Lower lobe of right lung (tissue), 2 donors: ENCODE results near the gene SMYD3. TPM values are rescaled to one million over a fixed set of nuclear protein-coding genes. Genes with fewer than 3 reads are reported as not detected.
A peak's percentile ranks its signal among the peaks of the same experiment; 100 is the strongest.

ENCODE experiments used
- ATAC-seq, 2 donors: fragments of 200-7000 bp; cut with Tn5 transposase; one replicate each; pipeline ENCODE4 v1.9.1; 2020 to 2022; ENCODE audit warnings: mild to moderate bottlenecking in 2 of 2, moderate library complexity in 2 of 2
- DNase-seq: peaks from one replicate; pipeline ENCODE4 v3.0.0-alpha.2; 2020
- H3K27ac ChIP-seq: fragments of 200-600 bp; one replicate; pipeline ENCODE4 v1.8.0; 2022
- H3K27me3 ChIP-seq: fragments of 200-600 bp; one replicate; pipeline ENCODE4 v1.8.0; 2022; ENCODE audit warnings: low read depth
- H3K36me3 ChIP-seq: fragments of 200-600 bp; one replicate; pipeline ENCODE4 v1.8.0; 2022; ENCODE audit warnings: mild to moderate bottlenecking
- H3K4me1 ChIP-seq: fragments of 200-600 bp; one replicate; pipeline ENCODE4 v1.8.0; 2022
- H3K4me3 ChIP-seq: fragments of 200-600 bp; one replicate; pipeline ENCODE4 v1.8.0; 2022; ENCODE audit warnings: mild to moderate bottlenecking
- H3K9me3 ChIP-seq: fragments of 200-600 bp; one replicate; pipeline ENCODE4 v1.8.0; 2022
- intact Hi-C: fragments of 100-400 bp; cut with DNase I; formaldehyde crosslinking; loops from one replicate; pipeline ENCODE4 v1.11.0; 2022
- total RNA-seq: library from RNA; stranded (reverse); fragmentation: NEBNext Ultra II Directional; extraction: Animal tissue kit (Norgen Biotek cat#: 25700); gene quantifications from one replicate; pipeline ENCODE4 v1.2.1, GENCODE V29; 2021
- TF ChIP-seq, protein P1 (sequence below): fragments of 200-600 bp; IDR thresholded peaks from one replicate; pipeline ENCODE4 v1.8.0; 2022; ENCODE audit warnings: antibody characterized with exemption, mild to moderate bottlenecking
- donor health status: DM: no; HTN: yes; CAD: no; lungs with severe emphysema.

SMYD3 gene
- total RNA-seq, 1 donor from 2014 or later: 20.5 TPM

DNA sequence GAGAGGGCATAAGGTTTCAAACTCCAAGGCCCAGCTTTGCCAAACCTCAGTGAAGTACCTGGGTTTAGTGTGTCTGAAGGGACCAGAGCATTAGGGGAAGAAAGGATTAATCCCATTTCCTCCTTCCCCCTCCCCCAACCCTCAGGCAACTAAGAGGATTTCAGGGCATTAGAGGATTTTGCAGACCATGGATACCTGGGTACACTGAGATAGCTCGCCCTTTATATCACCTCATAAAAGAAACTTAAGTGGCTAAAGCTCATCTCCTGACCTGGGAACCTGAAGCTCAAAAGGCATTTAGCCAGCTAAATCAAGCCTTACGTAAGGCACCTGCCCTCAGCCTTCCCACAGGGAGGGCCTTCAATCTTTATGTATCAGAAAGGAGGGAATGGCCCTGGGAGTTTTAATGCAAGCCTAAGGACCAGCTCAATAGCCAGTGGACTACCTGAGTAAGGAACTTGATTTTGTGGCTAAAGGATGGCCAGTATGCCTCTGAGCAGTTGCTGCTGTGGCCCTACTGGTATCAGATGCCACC is 26.4 kb upstream of the SMYD3 start:
- peak; percentile 12 to 54 for ATAC-seq
- Histone ChIP-seq H3K4me3 (no peak overlapping the region), H3K4me1 (peaks cover 9% of the 10 kb centered on the region), H3K36me3 (no peaks in the 10 kb centered on the region), H3K27me3 (no peaks in the 10 kb centered on the region), H3K9me3 (peaks cover 12% of the 10 kb centered on the region), H3K27ac (peak overlapping the region; percentile 41)
- intact Hi-C loops: no loop called here
- TF ChIP-seq, protein P1, sequence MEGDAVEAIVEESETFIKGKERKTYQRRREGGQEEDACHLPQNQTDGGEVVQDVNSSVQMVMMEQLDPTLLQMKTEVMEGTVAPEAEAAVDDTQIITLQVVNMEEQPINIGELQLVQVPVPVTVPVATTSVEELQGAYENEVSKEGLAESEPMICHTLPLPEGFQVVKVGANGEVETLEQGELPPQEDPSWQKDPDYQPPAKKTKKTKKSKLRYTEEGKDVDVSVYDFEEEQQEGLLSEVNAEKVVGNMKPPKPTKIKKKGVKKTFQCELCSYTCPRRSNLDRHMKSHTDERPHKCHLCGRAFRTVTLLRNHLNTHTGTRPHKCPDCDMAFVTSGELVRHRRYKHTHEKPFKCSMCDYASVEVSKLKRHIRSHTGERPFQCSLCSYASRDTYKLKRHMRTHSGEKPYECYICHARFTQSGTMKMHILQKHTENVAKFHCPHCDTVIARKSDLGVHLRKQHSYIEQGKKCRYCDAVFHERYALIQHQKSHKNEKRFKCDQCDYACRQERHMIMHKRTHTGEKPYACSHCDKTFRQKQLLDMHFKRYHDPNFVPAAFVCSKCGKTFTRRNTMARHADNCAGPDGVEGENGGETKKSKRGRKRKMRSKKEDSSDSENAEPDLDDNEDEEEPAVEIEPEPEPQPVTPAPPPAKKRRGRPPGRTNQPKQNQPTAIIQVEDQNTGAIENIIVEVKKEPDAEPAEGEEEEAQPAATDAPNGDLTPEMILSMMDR: no peak
- no peak for DNase-seq

DNA sequence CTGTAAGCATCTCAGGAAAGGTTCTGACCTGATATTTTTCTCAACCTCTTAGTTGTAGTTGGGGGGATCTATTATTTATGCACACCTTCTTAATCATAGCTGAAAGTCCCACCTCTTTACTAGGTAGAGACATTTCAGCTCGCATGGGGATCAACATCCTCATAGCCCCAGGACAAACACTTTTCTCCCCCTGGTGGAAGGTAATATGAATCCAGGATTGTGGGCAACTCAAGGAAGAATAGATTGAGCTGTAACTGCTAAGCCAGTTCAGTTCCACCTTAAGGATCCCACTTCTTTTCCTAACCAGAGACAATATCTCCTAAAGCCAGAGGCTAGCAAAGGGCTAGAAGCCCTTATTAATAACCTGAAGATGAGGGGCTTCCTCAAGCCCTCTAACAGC is 25.4 kb upstream of the SMYD3 start:
- DNase-seq (no peak), ATAC-seq (no peak)
- H3K27ac ChIP-seq: no peak overlapping the region
- H3K27me3 ChIP-seq: no peaks in the 10 kb centered on the region
- TF ChIP-seq, protein P1: peak; percentile 10
- no peaks in the 10 kb centered on the region for H3K36me3 ChIP-seq
- intact Hi-C loops: no loop called here
- peaks cover 9% of the 10 kb centered on the region for H3K4me1 ChIP-seq
- peaks cover 12% of the 10 kb centered on the region for H3K9me3 ChIP-seq
- H3K4me3 ChIP-seq: no peak overlapping the region

DNA sequence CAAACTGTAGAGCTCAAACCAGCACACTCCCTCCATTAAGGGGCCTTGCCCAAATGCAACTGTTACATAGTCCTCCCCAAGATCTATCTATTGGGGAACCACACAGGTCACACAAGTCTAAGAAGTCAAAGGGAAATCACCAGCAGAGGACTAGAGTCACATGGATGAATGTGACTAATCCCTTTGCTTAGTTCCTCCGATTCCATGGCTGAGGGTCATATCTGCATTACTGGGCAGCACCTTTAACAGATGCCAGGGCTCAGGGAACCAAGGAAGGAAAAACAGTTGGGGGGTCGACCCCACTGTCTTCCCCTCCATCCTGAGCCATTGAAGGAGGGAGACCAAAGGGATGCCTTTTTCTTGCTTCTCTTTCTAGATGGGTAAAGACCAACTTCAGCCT is 23.4 kb upstream of the SMYD3 start:
- no peak for ATAC-seq
- Histone ChIP-seq H3K27me3 (no peaks in the 10 kb centered on the region), H3K27ac (no peak overlapping the region), H3K4me1 (peaks cover 9% of the 10 kb centered on the region), H3K36me3 (no peaks in the 10 kb centered on the region), H3K9me3 (peaks cover 12% of the 10 kb centered on the region), H3K4me3 (no peak overlapping the region)
- TF ChIP-seq, protein P1: no peak
- intact Hi-C loops: no loop called here
- no peak for DNase-seq

GRCh38 chr1:246528933-246529731 is 22.1 kb upstream of the SMYD3 start:
- no peak for DNase-seq
- TF ChIP-seq, protein P1: no peak

DNA sequence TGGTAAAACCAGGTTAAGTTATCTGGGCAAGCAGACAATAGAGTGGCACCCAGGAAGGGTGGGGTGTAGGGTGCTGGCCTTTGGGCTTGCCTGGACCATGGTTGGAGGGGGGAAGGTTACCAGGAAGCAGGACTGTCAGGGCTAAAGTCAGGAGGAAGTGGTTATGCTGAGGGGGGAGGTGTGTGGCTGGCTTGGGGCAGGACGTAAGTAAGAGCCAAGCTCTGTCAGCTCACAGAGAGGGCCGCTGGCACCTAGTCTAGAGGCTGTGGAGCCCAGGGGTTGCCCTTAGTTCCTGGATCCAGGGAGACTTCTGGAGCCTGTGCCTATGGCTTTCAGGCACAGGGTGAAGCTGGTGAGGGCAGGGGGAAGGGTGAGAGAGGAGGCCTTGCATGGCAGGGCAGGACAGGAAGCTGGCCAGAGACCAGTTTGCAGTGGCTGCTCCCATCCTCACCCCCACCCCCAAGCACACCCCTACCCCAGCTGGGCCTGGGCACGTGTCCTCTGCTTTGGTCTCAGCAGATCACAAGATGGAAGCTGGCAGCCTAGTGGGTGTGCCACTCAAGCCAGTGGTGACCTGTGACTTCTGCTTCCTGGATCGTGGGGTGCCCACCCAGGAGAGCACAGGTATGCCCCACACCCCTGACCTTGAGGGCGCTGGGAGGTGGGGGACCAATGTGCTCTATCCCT is 20.5 kb upstream of the SMYD3 start:
- Histone ChIP-seq H3K36me3 (no peaks in the 10 kb centered on the region), H3K4me1 (no peaks in the 10 kb centered on the region), H3K4me3 (no peak overlapping the region), H3K27me3 (no peaks in the 10 kb centered on the region), H3K9me3 (peaks cover 12% of the 10 kb centered on the region), H3K27ac (no peak overlapping the region)
- ATAC-seq: peak; percentile 36 to 40
- intact Hi-C loops: no loop called here
- TF ChIP-seq, protein P1: no peak
- no peak for DNase-seq

More at GRCh38 chr1:246528933-246529731, 22.1 kb upstream of the SMYD3 start:
- intact Hi-C loops: no loop called here
- Histone ChIP-seq H3K4me1 (peaks cover 9% of the 10 kb centered on the region), H3K4me3 (no peak overlapping the region), H3K36me3 (no peaks in the 10 kb centered on the region), H3K27ac (no peak overlapping the region), H3K9me3 (peaks cover 12% of the 10 kb centered on the region), H3K27me3 (no peaks in the 10 kb centered on the region)
- no peak for ATAC-seq
